H1 (cell line): Measurements from ENCODE around the gene SHROOM3. TPM values are rescaled to one million over a fixed set of nuclear protein-coding genes. Genes with fewer than 3 reads are reported as not detected.

Experiments used
- CTCF ChIA-PET: fragments of 300-600 bp; sonication (Branson Sonifier 250); formaldehyde crosslinking; loops from one replicate; lab custom pipeline; 2021; ENCODE audit not compliant: partially characterized antibody; lab: Charles Lee
- POLR2A ChIA-PET: fragments of 300-600 bp; sonication (Branson Sonifier 250); formaldehyde crosslinking; loops from one replicate; lab custom pipeline; 2021; ENCODE audit warnings: inconsistent platforms; ENCODE audit not compliant: partially characterized antibody; lab: Charles Lee
- DNase-seq, 2 experiments: peaks; one replicate each; pipeline versions ENCODE4 v3.0.0 to v3.0.0-alpha.2; 2010 to 2022; ENCODE audit warnings: low spot score in 2 of 2, low read depth in 1 of 2, mixed read lengths in 1 of 2
- FAIRE-seq: peaks from 2 replicates; lab custom pipeline; 2011; peaks lifted over from hg19 to GRCh38; lab: Jason Lieb, UNC
- H2AFZ ChIP-seq: 2 replicates; pipeline ENCODE4 v1.8.1; 2012; ENCODE audit warnings: low read length, inconsistent platforms
- H2AK5ac ChIP-seq: 2 replicates; pipeline ENCODE4 v1.6.1; 2013; ENCODE audit warnings: low read depth, low read length
- H2BK120ac ChIP-seq: replicated peaks from 2 replicates; pipeline ENCODE3; 2013; ENCODE audit warnings: low read depth, low read length, inconsistent platforms
- H2BK12ac ChIP-seq: 2 replicates; pipeline ENCODE4 v1.6.1; 2013; ENCODE audit warnings: low read depth, low read length
- H2BK15ac ChIP-seq: 2 replicates; pipeline ENCODE4 v1.6.1; 2013; ENCODE audit warnings: low read length
- H2BK20ac ChIP-seq: 2 replicates; pipeline ENCODE4 v1.6.1; 2013; ENCODE audit warnings: low read length
- H2BK5ac ChIP-seq: 2 replicates; pipeline ENCODE4 v1.6.1; 2013; ENCODE audit warnings: low read depth, low read length
- H3K14ac ChIP-seq: 2 replicates; pipeline ENCODE4 v1.6.1; 2013; ENCODE audit warnings: inconsistent platforms; ENCODE audit not compliant: insufficient read length
- H3K18ac ChIP-seq: 2 replicates; pipeline ENCODE4 v1.6.1; 2013; ENCODE audit warnings: low read length; ENCODE audit errors: extremely low read depth
- H3K23ac ChIP-seq: 2 replicates; pipeline ENCODE4 v1.6.1; 2013; ENCODE audit warnings: inconsistent platforms; ENCODE audit not compliant: insufficient read length
- H3K23me2 ChIP-seq: 2 replicates; pipeline ENCODE4 v1.6.1; 2013; ENCODE audit warnings: low read depth, low read length
- H3K27ac ChIP-seq: 2 replicates; pipeline ENCODE4 v1.6.1; 2011; ENCODE audit warnings: low read depth, low read length, inconsistent platforms
- H3K27me3 ChIP-seq, 4 experiments: replicated peaks in 1 of 4; 1 replicate in 1 of 4; 2 replicates in 3 of 4; pipeline versions ENCODE4 v1.6.1 to v1.8.1; 2011 to 2013; ENCODE audit warnings: low read length in 3 of 4, mild to moderate bottlenecking in 3 of 4, inconsistent platforms in 2 of 4, mixed read lengths in 2 of 4, moderate library complexity in 1 of 4; ENCODE audit not compliant: control insufficient read depth in 3 of 4, insufficient read depth in 3 of 4; ENCODE audit errors: extremely low read depth in 1 of 4
- H3K36me3 ChIP-seq, 4 experiments: 2 replicates each; pipeline versions ENCODE4 v1.6.1 to v1.8.1; 2011 to 2013; ENCODE audit warnings: mild to moderate bottlenecking in 4 of 4, low read length in 3 of 4, moderate library complexity in 2 of 4, control low read depth in 1 of 4, inconsistent platforms in 1 of 4; ENCODE audit not compliant: insufficient read depth in 4 of 4, control insufficient read depth in 2 of 4
- H3K4ac ChIP-seq: replicated peaks from 2 replicates; pipeline ENCODE3; 2013; ENCODE audit warnings: low read length, low read depth, mixed read lengths, inconsistent platforms; ENCODE audit not compliant: insufficient read length
- H3K4me1 ChIP-seq, 4 experiments: replicated peaks in 1 of 4; 1 replicate in 1 of 4; 2 replicates in 3 of 4; pipeline versions ENCODE4 v1.6.1 to v1.8.1; 2011 to 2013; ENCODE audit warnings: low read length in 3 of 4, inconsistent platforms in 2 of 4, mixed read lengths in 1 of 4; ENCODE audit not compliant: insufficient read depth in 4 of 4, control insufficient read depth in 3 of 4
- H3K4me2 ChIP-seq, 2 experiments: 2 replicates each; pipeline versions ENCODE4 v1.6.1 to v1.8.1; 2011 to 2013; ENCODE audit warnings: low read depth in 2 of 2, low read length in 2 of 2, control low read depth in 1 of 2, inconsistent platforms in 1 of 2, mild to moderate bottlenecking in 1 of 2; ENCODE audit not compliant: insufficient read depth in 1 of 2
- H3K4me3 ChIP-seq, 4 experiments: fragments of 200-600, 300-600 bp in 1 of 4; sonication (generic), shearing (Covaris generic), sonication (Bioruptor Twin) in 1 of 4; 2 replicates each; pipeline versions ENCODE4 v1.5.1 to v1.8.1; 2011 to 2016; ENCODE audit warnings: low read length in 4 of 4, low read depth in 3 of 4, control low read depth in 2 of 4, inconsistent platforms in 2 of 4, mild to moderate bottlenecking in 2 of 4, mixed read lengths in 1 of 4, moderate library complexity in 1 of 4; ENCODE audit not compliant: insufficient read depth in 2 of 4; ENCODE audit errors: extremely low read depth in 1 of 4
- H3K56ac ChIP-seq: replicated peaks from 2 replicates; pipeline ENCODE3; 2013; ENCODE audit warnings: low read depth, mild to moderate bottlenecking, mixed read lengths, low read length, inconsistent platforms; ENCODE audit not compliant: insufficient read length
- H3K79me1 ChIP-seq: 2 replicates; pipeline ENCODE4 v1.6.1; 2013; ENCODE audit warnings: low read depth, low read length, control low read depth
- H3K79me2 ChIP-seq, 2 experiments: 2 replicates each; pipeline versions ENCODE4 v1.6.1 to v1.8.1; 2012 to 2013; ENCODE audit warnings: low read length in 2 of 2, mild to moderate bottlenecking in 2 of 2, inconsistent platforms in 1 of 2; ENCODE audit not compliant: insufficient read depth in 2 of 2, control insufficient read depth in 1 of 2
- H3K9ac ChIP-seq, 4 experiments: replicated peaks in 1 of 4; 1 replicate in 1 of 4; 2 replicates in 3 of 4; pipeline versions ENCODE4 v1.6.1 to v1.8.1; 2011 to 2013; ENCODE audit warnings: low read depth in 3 of 4, low read length in 3 of 4, control low read depth in 2 of 4, mild to moderate bottlenecking in 2 of 4, moderate library complexity in 2 of 4, inconsistent platforms in 1 of 4; ENCODE audit errors: extremely low read depth in 1 of 4
- H3K9me3 ChIP-seq, 2 experiments: 2 replicates each; pipeline versions ENCODE4 v1.6.1 to v1.8.1; 2012 to 2013; ENCODE audit warnings: mild to moderate bottlenecking in 2 of 2, moderate library complexity in 2 of 2, control low read depth in 1 of 2, inconsistent platforms in 1 of 2, low read depth in 1 of 2, low read length in 1 of 2, mixed read lengths in 1 of 2; ENCODE audit not compliant: insufficient read depth in 2 of 2
- H4K20me1 ChIP-seq, 2 experiments: replicated peaks in 1 of 2; 2 replicates each; pipeline versions ENCODE3 to v1.8.1; 2011 to 2013; ENCODE audit warnings: inconsistent platforms in 2 of 2, low read length in 2 of 2, mild to moderate bottlenecking in 1 of 2; ENCODE audit not compliant: insufficient read depth in 2 of 2, control insufficient read depth in 1 of 2
- H4K5ac ChIP-seq: 2 replicates; pipeline ENCODE4 v1.6.1; 2013; ENCODE audit warnings: low read length, low read depth, mixed read lengths, inconsistent platforms; ENCODE audit not compliant: insufficient read length
- H4K8ac ChIP-seq: 2 replicates; pipeline ENCODE4 v1.8.0; 2013; ENCODE audit warnings: mild to moderate bottlenecking, moderate library complexity, low read length, inconsistent platforms; ENCODE audit not compliant: insufficient read depth; ENCODE audit errors: extremely low read depth
- H4K91ac ChIP-seq: replicated peaks from 2 replicates; pipeline ENCODE3; 2013; ENCODE audit warnings: low read length, mixed read lengths, inconsistent platforms; ENCODE audit not compliant: insufficient read length
- CBX5 ChIP-seq: fragments of 300-800, 300-1000 bp; sonication (generic); IDR thresholded peaks from 2 replicates; pipeline ENCODE4 v1.7.1; 2016; ENCODE audit warnings: antibody characterized with exemption, low read length, low read depth
- CREB1 ChIP-seq: IDR thresholded peaks from 2 replicates; pipeline ENCODE4 v1.6.1; 2012; ENCODE audit warnings: inconsistent platforms
- FOSL1 ChIP-seq: IDR thresholded peaks from 2 replicates; pipeline ENCODE4 v1.6.1; 2011; ENCODE audit warnings: mild to moderate bottlenecking, low read depth, low read length, moderate library complexity; ENCODE audit not compliant: insufficient read depth
- GABPA ChIP-seq: IDR thresholded peaks from 2 replicates; pipeline ENCODE4 v1.6.1; 2011; ENCODE audit warnings: mild to moderate bottlenecking, low read length, moderate library complexity, borderline replicate concordance; ENCODE audit not compliant: insufficient read depth
- HDAC2 ChIP-seq, 2 experiments: fragments of 300-600 bp in 1 of 2; sonication (generic) in 1 of 2; IDR thresholded peaks; 2 replicates each; pipeline ENCODE4 v1.6.1; 2011 to 2012; ENCODE audit warnings: low read depth in 2 of 2, low read length in 2 of 2, mild to moderate bottlenecking in 2 of 2, moderate library complexity in 2 of 2, borderline replicate concordance in 1 of 2, inconsistent platforms in 1 of 2
- JUN ChIP-seq: IDR thresholded peaks from 2 replicates; pipeline ENCODE4 v1.6.1; 2011; ENCODE audit warnings: low read depth, mild to moderate bottlenecking, improper control_type of control experiment, low read length
- JUND ChIP-seq: IDR thresholded peaks from 2 replicates; pipeline ENCODE4 v1.6.1; 2011; ENCODE audit warnings: mild to moderate bottlenecking, improper control_type of control experiment, low read length
- KDM1A ChIP-seq: fragments of 200-600, 300-600 bp; sonication (generic); IDR thresholded peaks from 2 replicates; pipeline ENCODE4 v1.7.1; 2016; ENCODE audit warnings: mild to moderate bottlenecking, low read length, borderline replicate concordance
- MAFK ChIP-seq: IDR thresholded peaks from 2 replicates; pipeline ENCODE4 v1.6.1; 2012; ENCODE audit warnings: low read depth, mild to moderate bottlenecking, improper control_type of control experiment, low read length
- POLR2A ChIP-seq, 2 experiments: IDR thresholded peaks; 1 replicate in 1 of 2; 2 replicates in 1 of 2; pipeline ENCODE4 v1.6.1; 2011; ENCODE audit warnings: low read depth in 2 of 2, low read length in 2 of 2, mild to moderate bottlenecking in 2 of 2; ENCODE audit errors: control extremely low read depth in 1 of 2
- POLR2AphosphoS5 ChIP-seq: IDR thresholded peaks from 2 replicates; pipeline ENCODE4 v1.6.1; 2011; ENCODE audit warnings: low read depth, low read length
- RAD21 ChIP-seq, 2 experiments: IDR thresholded peaks in 1 of 2; conservative IDR thresholded peaks in 1 of 2; 2 replicates each; pipeline ENCODE4 v1.6.1; 2011; ENCODE audit warnings: low read depth in 2 of 2, low read length in 2 of 2, improper control_type of control experiment in 1 of 2, inconsistent platforms in 1 of 2, mild to moderate bottlenecking in 1 of 2, moderate library complexity in 1 of 2
- RFX5 ChIP-seq: IDR thresholded peaks from 2 replicates; pipeline ENCODE4 v1.6.1; 2011; ENCODE audit warnings: low read depth, low read length, improper control_type of control experiment, borderline replicate concordance
- SIX5 ChIP-seq: IDR thresholded peaks from 2 replicates; pipeline ENCODE4 v1.6.1; 2011; ENCODE audit warnings: mild to moderate bottlenecking, low read depth, low read length
- YY1 ChIP-seq: IDR thresholded peaks from 2 replicates; pipeline ENCODE4 v1.6.1; 2011; ENCODE audit warnings: low read depth, mild to moderate bottlenecking, low read length
- polyA plus RNA-seq, 7 experiments: library from polyadenylated mRNA; depleted of rRNA in 3 of 7; stranded (reverse) in 5 of 7; unstranded in 2 of 7; fragments of >200 nt in 5 of 7; fragments of 200-250 nt in 2 of 7; gene quantifications; 1 replicate in 5 of 7; 2 replicates in 1 of 7; 4 replicates in 1 of 7; pipeline versions ENCODE4 v1.2.1 to v1.2.3, GENCODE V29; 2011 to 2013; ENCODE audit warnings: missing spikeins in 2 of 7, mixed read lengths in 2 of 7
- total RNA-seq: library from RNA; stranded (reverse); fragmentation: NEBNext Ultra II Directional; extraction: Animal tissue kit (Norgen Biotek cat#: 25700); gene quantifications from 2 replicates; pipeline ENCODE4 v1.2.1, GENCODE V29; 2021
- TF ChIP-seq, protein P1 (sequence below): IDR thresholded peaks from 2 replicates; pipeline ENCODE4 v1.6.1; 2011; ENCODE audit warnings: low read length, improper control_type of control experiment

Gene SHROOM3
- total and polyA plus RNA-seq, 2 of the 8 experiments (the other 6 are each of a cell fraction or from before 2014, with no cell fraction given) = 15.8 to 34.0 TPM

DNA sequence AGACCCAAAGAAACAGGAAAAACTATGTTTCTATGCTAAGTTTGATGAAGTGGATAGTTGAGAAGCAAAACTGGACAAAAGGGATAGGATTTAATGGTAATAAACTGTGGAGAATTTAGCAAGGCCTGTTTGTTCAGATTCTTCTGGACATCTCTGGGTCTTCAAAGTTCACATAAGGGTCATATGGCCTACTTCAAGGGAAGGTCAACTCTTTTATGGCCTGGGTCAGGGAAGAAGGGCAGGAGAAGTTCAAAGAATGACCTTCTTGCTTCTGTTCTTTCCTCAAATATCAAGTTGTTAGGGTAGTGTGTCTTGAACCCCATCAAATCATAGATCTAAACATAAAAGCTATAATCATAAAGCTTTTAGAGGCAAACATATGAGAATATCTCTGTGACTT, 360.2 kb downstream of the SHROOM3 start:
- no peaks in the 10 kb centered on the region for H3K27me3 ChIP-seq
- H3K4me2 ChIP-seq = no peak overlapping the region
- no peak overlapping the region for H4K8ac ChIP-seq
- H2BK20ac ChIP-seq = no peak overlapping the region
- H3K79me2 ChIP-seq = no peaks in the 10 kb centered on the region
- no peak overlapping the region for H3K18ac ChIP-seq
- no peak overlapping the region for H3K4ac ChIP-seq
- no peak overlapping the region for H2AK5ac ChIP-seq
- no peak overlapping the region for H3K56ac ChIP-seq
- TF ChIP-seq GABPA = no peak
- TF ChIP-seq CREB1 = no peak
- TF ChIP-seq HDAC2 (IDR thresholded peaks at IDR 0.05; ENCODE audit: borderline replicate concordance in 1 of 2, low read depth in 2 of 2, low read length in 2 of 2) = no peak
- TF ChIP-seq, protein P1, sequence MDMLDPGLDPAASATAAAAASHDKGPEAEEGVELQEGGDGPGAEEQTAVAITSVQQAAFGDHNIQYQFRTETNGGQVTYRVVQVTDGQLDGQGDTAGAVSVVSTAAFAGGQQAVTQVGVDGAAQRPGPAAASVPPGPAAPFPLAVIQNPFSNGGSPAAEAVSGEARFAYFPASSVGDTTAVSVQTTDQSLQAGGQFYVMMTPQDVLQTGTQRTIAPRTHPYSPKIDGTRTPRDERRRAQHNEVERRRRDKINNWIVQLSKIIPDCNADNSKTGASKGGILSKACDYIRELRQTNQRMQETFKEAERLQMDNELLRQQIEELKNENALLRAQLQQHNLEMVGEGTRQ = no peak
- no peak for TF ChIP-seq POLR2AphosphoS5
- TF ChIP-seq RAD21 (IDR thresholded peaks at IDR 0.05 in 1 of 2, conservative IDR thresholded peaks at IDR 0.05 in 1 of 2; ENCODE audit: low read depth in 2 of 2, low read length in 2 of 2) = no peak
- no peak for TF ChIP-seq SIX5
- no peak for TF ChIP-seq YY1
- no peak for TF ChIP-seq KDM1A
- TF ChIP-seq RFX5 = no peak
- no peak for TF ChIP-seq JUN
- TF ChIP-seq POLR2A (IDR thresholded peaks at IDR 0.05; ENCODE audit: control extremely low read depth in 1 of 2, low read depth in 2 of 2, low read length in 2 of 2) = no peak
- TF ChIP-seq CBX5 = no peak
- no peak for TF ChIP-seq MAFK
- no peak for TF ChIP-seq FOSL1
- no peak for TF ChIP-seq JUND
- H2BK5ac ChIP-seq = no peak overlapping the region
- ChIA-PET CTCF (no interaction called here), POLR2A (no interaction called here)
- no peak overlapping the region for H3K23ac ChIP-seq
- no peak overlapping the region for H3K14ac ChIP-seq
- H3K4me1 ChIP-seq = no peaks in the 10 kb centered on the region
- H2BK120ac ChIP-seq = no peak overlapping the region
- no peak overlapping the region for H2BK15ac ChIP-seq
- no peak overlapping the region for H4K91ac ChIP-seq
- H3K36me3 ChIP-seq = no peaks in the 10 kb centered on the region
- no peaks in the 10 kb centered on the region for H4K20me1 ChIP-seq
- no peak overlapping the region for H3K4me3 ChIP-seq
- no peak for DNase-seq
- no peak overlapping the region for H2BK12ac ChIP-seq
- H4K5ac ChIP-seq = no peak overlapping the region
- FAIRE-seq = no peak
- H3K23me2 ChIP-seq = no peaks in the 10 kb centered on the region; the same call in 1 of the 2 replicates
- H3K9me3 ChIP-seq = no peaks in the 10 kb centered on the region
- no peak overlapping the region for H3K9ac ChIP-seq
- H2AFZ ChIP-seq = no peak overlapping the region
- no peaks in the 10 kb centered on the region for H3K79me1 ChIP-seq
- no peak overlapping the region for H3K27ac ChIP-seq
